Measurements from ENCODE around the gene MRI1.

DNA sequence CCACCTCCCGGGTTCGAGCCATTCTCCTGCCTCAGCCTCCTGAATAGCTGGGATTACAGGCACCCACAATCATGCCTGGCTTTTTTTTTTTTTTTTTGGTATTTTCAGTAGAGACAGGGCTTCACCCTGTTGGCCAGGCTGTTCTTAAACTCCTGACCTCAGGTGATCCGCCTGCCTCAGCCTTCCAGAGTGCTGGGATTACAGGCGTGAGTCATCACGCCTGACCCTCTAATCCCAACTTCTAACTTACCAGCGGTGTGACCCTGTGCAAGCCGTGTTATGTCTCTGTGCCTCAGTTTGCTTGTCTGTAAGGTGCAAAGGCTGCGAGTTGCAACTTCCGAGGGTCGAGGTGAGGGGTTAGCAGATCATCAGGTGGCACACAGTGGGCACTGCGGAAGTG is 48.2 kb downstream of the MRI1 start:
- no peak for TF ChIP-seq POLR2AphosphoS5 (IDR thresholded peaks at IDR 0.05; ENCODE audit: low read depth)
- TF ChIP-seq, protein P1, sequence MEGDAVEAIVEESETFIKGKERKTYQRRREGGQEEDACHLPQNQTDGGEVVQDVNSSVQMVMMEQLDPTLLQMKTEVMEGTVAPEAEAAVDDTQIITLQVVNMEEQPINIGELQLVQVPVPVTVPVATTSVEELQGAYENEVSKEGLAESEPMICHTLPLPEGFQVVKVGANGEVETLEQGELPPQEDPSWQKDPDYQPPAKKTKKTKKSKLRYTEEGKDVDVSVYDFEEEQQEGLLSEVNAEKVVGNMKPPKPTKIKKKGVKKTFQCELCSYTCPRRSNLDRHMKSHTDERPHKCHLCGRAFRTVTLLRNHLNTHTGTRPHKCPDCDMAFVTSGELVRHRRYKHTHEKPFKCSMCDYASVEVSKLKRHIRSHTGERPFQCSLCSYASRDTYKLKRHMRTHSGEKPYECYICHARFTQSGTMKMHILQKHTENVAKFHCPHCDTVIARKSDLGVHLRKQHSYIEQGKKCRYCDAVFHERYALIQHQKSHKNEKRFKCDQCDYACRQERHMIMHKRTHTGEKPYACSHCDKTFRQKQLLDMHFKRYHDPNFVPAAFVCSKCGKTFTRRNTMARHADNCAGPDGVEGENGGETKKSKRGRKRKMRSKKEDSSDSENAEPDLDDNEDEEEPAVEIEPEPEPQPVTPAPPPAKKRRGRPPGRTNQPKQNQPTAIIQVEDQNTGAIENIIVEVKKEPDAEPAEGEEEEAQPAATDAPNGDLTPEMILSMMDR (conservative IDR thresholded peaks at IDR 0.05; ENCODE audit: low read depth in 2 of 2): no peak
- no peak for TF ChIP-seq STAT1 (IDR thresholded peaks at IDR 0.05; ENCODE audit: unreplicated experiment)
- TF ChIP-seq EZH2 (IDR thresholded peaks at IDR 0.05; ENCODE audit: low read depth, unreplicated experiment): no peak

Data from GM23338 (cell line).